ENCODE measurements around the gene ICOSLG.
"Not testable (repeated sequence)": the region's sequence is repeated elsewhere in the genome, so short reads cannot be mapped to it uniquely, and the experiment has no call there.

Gene ICOSLG

DNA sequence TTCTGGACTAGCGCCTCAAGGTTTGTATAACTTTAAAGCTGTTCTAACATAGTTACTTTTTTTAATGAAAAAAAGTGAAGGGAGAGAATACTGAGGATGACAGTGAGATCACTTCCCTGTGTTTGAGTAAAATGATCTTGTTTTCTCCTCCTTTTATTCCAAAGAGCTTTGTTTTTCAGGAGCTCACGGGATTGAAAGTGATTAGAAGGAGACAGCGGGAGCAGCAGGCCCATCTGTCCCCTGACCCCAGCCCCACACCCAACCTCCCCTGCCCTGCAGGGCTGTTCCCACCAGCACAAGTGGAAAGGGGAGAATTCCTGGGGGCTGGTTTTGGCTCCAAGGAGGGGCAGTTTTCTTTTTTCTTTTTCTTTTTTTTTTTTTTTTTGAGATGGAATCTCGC, 23.0 kb upstream of the ICOSLG start:
- DNase-seq = no peak

DNA sequence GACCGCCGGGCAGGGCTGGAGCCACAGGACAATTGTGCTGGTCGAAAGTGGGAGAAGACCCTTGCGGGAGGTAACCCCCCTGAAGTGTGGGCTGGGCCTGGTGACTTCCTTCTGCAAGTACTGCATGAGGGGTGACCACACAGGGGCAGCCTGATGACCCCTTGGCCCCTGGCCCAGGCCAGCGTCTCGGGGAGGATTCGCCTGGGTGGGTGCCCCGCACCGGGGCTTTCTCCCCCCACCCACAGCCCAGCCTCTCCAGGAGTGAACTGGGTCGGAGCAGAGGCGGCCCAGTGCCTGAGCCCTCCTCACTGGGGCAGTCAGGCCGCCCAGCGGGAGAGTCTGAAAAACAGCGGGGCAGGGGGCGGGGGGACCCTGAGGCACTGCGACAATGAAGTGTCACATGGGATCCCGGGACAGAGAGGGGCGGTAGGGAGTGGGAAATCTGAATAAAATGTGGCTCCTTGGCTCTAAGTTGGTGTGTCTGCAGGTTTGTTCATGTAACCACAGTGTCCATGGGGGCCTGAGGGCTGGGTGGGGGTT, 22.5 kb upstream of the ICOSLG start:
- DNase-seq = no peak

DNA sequence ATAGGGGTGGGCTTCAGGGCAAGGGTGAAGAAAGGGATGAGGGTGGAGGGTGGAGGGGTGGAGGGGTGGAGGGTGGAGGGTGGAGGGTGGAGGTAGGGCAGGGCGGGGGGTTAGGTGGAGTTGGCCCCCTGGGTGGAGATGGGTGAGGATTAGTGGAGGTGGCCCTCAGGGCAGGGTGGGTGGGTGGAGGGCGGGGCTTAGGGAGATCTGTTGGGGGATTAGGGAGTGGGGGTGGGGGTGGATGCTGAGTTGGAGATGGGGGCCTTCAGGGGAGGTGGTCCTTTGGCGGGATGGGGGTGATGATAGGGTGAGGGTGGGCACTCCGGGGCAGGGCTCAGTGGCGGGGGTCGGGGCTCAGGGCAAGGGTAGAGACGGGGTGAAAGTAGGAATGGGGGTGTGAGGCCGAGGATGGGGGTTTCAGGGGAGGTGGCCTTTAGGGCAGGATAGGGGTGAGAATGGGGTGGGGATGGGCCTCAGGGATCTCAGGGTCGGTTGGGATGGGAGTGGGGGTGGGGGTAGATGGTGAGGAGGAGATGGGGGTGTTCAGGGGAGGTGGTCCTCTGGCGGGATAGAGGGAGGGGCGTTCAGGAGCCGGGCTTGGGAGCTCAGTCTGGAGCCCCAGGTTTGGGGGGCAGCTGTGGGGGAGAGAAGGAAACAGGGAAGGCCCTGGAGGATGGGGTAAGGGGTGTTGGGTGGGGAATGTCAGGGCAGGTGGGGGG, 21.8 kb upstream of the ICOSLG start:
- DNase-seq = no peak

DNA sequence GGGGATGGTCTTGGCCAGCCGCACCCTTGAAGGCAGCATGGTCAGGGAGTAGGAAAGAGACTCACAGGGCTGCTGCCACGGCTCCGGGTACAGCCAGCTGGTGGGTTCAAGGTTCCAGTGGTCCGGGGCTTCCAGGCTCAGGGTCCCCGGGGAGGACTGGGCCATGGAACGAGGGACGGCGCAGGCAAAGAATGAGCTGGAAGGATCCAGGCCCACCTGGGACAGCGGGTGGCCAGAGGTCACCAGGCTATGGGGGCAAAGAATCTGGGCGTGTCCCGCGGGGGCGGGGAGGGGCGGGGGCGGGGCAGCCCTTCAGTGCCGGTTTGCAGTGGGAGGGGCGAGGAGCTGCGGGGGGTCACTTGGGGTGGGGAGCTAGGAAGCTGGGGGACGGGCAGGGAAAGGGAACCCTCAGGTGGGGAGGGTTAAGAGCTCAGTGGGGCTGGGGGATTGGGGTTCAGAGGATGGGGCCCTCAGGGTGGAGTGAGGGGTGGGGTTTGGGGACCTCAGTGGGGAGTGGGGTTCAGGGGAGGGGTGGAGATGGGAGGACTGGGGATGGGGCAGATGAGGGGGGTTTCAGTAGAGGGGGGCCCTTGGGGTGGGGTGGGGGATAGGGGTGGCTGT, 21.0 kb upstream of the ICOSLG start, which contains the start of gene DNMT3L:
Gene DNMT3L (minus strand): TSS at position 223 of the 621 bp plus-strand sequence. CDS start 638 bp downstream, outside the sequence.
- no peak for DNase-seq

DNA sequence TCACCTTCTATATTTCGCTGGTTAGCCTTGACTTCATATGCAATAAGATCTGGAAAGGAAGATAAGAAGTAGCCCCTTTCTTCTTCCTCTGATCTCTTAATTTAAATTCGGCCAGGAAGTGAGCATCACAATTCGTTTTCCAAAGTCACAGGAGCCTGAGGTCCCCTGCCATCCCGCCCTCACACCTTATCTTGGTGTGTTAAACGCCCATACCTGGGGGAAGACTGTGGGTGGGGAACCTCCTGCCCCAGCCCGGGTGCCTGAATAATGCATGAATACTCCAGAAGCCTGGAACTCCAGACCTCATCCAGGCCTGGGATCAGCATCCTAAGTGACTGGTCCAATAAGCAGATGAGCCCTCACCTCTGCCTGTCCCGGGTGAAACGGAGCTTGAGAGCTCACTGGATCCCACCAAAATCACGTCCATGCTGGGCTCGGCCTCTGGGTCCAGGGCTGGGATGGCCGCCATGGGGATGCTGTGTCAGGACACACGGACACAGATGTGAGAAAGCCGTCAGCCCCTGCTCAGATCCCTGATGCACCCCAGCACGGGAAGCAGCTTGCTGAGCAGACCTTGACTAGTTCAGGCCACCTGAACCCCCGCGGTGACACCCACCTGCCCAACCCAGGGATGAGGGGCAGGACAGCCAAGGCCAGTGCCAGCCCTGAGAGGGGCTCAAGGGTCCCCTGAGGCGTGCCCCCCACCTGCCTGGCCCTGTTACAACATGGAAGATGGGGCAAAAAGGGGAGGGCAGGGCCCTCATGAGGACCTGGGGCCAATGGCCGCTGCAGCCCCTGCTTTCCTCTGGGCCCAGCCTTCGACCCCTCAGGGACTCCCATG, 20.3 kb upstream of the ICOSLG start:
- no peak for DNase-seq

DNA sequence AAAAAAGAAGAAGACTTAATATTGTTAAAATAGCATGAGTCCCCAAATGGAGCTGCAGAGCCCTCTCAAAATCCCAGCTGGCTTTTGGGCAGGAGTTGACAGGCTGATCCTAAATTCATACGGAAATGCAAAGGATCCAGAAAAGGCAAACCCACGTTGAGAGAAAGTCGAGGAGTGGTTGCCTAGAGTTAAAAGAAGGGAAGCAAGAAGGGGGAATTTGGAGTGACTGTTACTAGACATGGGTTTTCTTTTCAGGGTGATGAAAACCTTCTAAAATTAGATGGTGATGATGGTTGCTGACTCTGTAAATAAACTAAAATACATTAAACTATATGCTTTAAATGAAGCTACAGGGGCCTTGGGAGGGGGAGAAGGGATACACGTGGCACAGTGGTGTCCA, 19.3 kb upstream of the ICOSLG start:
- DNase-seq = no peak

DNA sequence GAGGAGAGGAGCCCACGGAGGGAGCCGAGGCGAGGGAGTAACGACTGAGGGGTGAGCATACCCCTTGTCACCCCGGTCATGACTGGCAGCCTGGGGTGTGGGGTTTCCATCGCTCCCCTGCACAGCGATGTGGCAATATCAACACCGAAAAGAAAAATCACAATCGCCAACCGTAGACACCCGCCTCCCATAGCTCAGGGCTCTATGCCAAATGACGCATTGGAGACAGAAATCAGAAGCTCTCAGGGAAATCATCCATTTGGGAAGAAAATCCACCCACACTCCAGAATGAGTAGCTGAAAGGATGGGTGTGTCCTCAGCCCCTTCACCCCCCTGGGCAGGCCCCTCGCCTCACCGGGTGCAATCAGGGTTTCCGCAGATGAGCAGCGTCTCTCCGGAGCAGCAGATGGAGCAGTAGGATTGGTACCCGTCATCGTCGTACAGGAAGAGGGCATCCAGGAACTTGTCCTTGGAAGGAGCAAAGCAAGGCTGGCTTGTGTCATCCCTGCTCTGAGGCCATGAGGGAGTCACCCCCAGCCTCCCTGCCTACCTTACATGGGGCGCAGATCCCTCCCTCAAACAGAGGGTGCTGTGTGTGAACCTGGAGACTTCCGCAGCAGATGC, 18.5 kb upstream of the ICOSLG start:
- DNase-seq = no peak

DNA sequence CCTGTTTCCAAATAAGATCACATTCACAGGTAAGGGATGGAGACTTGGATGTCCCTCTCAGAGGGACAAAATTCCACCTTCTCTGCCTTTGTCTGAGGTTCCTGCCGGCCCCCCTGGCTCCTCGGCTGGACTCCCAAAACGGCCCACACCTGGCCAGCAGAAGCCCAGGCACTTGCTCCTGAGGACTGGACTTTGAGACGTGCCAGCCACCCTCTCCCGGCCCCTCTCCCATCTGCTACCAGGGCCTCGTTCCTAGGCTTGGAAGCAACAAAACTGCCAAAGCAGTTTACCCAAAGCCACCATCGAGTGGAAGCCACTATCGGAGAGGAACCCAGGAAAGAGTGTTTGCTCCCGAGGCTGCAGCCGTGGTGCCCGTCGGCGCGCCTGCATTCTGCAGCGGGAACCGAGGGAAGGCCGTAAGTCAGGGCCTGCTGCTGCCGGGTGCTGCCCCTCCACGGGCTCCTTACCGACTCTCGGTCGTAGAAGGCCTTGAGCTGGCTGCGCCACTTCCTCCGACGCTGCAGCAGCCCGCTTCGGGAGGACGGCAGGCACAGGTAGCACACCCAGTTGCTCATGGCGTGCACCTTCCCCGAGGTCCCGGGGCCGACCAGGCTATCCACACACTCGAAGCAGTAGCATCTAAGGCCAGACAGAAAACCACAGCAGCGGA, 17.4 kb upstream of the ICOSLG start:
- no peak for DNase-seq

DNA sequence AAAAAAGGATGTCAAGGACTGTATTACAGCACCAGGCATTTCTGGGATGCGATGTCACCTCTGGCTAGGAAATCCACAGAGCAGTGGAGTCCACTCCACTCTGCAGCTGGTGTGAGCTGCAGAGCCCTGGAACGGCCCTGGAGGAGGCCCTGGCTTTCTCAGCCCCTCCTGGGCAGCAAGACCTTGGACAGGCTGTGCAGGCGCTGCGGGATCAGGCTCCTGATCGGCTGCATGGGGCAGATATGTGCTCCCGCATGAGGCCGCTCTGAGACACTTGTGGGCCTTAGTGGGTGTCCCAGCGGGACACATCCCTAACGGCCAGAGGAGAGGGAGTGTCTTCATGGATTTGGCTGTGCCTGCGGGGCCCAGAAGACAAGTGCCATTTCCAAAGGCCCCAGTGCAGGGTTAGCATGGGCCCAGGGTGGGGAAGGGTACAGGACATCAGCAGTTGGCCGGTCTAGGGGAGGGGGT, 14.8 kb upstream of the ICOSLG start:
- DNase-seq = no peak

DNA sequence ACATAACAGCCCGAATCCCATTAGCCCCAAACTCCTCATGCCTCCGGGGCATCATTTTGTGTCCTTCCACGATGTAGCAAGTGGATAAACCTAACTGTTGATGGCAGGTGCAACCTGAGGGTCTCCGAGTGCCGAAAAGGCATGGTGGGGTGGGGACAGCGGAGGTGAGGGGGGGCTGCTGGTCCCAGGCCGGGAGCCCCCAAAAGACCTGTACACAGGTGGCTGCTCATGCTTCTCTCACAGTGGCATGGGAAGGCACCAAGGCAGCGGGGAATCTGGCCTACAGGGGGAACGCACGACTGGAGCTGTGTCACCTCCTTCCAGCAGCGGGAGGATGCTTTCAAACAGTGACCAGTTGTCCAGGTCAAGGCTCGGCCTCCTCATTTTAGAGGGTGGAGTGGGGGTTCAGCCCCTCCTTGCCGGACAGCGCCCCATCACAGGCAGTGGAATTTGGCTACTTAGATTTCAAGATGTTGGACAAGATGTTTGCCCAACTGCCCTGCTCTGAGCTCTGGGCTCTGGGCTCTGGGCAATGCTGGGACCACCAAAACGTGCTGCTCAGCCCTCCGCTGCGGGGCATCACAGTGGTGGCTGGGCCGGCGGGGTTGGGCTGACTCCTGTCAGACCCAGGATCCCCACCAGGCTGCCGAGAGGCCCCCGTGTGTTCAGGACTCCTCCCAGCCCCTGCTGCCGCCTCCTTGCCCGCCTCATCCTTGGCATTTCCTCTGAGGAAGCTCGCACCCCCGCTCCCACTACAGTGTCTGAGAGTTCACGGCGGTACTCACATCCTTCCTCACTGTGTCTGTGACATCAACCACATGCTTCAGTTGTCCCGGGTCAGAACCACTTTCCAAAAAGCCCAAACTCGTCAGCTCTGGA, 13.3 kb upstream of the ICOSLG start:
- no peak for DNase-seq

DNA sequence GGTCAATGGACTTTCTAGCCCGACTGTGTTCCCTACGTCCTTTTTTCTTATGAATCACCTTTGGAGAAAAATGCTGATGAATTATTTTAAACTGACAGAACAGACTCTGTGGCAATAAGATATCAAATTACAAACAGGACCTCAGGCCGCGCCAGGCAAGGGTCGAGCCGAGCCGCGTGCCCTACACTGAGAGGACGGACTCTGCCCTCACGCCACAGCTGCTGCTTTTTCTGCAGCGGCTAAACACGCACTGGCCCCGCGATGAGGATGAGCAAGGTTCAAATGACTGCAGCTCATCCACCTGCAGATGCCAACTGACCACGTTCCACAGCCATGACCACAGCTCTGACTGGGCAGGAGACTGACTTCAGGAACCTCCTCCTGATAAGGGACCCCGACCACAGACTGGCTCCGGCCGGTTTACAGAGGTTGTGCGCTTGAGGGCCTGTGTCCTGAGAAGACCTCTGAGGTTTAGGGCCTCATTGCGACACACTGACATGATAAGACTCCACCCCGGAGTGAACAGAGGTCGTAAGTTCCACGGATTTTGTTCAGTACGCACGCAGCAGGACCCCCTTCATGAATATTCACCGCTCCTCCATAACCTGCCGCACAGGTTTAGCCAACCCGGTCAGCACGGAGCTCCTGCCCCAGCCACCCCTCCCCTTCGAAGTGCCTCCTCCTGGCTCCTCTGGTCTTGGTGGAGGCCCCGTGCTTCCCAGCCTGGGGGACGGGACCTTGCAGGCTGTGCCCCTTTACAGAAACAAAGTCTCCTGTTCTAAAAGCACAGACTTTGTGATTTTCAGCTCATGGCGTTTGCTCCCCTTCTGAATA, 8.7 kb upstream of the ICOSLG start:
- DNase-seq = not testable (repeated sequence)

DNA sequence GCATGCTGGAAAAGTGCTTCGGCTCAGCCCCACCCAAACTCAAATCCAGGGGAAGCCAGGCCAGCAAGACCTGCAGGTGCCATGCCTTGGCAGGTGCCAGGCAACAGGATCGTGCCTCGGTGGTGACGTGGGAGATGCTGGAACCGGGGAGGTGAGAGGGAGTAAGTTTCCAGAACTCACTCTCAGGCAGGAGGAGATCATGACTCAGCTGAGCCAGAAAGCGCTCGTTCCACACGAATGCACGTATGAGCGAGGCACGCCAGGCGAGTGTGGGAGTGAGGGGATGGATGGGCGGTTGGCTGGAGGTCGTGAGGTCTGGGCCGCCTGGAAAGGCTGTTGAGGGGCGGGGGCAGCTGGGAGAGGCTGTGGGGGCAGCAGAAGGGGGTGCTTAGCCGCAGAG, 7.2 kb upstream of the ICOSLG start:
- DNase-seq = not testable (repeated sequence)

DNA sequence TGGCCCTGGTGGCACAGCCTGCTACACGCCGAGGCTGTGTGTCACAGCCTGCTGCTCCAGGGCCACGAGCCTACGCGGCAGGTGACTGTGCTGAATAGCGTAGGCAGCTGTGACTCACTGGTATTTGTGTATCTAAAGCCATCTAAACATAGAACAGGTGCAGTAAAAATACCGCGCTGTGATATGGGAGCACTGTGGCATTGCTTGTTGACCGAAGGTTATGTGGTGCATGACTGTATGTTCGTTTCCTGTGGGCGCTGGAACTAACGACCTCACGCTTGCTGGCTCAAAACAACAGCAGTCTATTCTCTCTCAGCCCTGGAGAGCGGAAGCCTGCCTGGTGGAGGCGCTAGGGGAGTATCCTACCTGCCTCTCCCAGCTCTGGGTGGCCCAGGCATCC, 3.2 kb upstream of the ICOSLG start:
- not testable (repeated sequence) for DNase-seq

DNA sequence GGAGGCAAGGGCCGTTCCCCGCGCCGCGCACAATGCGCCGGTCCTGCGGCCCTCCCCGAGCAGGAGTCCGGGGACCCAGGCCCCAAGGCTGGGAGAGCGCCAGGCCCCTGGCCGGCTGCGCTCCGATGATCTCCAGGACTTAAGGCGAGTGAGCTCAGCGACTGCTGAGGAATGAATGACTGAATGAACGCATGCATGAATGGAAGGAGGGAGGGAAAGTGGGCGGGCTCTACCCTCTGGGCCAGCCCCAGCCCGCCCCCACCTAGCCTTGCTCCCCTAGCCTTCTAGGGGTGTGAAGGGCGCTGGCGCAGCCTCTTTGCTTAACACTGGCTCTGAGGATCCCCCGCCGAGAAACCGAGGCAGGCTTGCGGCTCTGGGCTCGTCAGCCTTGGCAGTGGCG, 538 bp upstream of the ICOSLG start:
- not testable (repeated sequence) for DNase-seq

DNA sequence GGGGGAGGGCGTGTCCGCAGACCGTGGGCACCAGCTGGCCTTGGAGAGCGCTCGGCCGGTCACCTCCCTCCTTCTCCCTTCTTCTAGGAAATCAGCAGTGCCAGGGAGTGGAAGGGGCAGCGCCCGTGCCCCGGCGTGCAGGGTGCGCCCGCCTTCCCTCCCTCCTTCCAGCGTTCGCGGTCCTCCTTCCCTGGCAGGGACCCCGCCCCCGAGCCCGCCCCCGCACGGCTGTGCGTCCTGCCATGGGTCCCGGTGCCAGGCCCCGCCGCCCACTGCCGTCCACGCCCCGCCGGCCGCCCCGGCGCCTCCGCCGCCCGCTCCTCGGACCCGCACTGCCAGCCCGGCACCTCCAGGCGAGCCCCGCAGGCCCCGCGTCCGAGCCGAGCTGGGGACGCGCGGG, 390 bp downstream of the ICOSLG start:
- DNase-seq = not testable (repeated sequence)

DNA sequence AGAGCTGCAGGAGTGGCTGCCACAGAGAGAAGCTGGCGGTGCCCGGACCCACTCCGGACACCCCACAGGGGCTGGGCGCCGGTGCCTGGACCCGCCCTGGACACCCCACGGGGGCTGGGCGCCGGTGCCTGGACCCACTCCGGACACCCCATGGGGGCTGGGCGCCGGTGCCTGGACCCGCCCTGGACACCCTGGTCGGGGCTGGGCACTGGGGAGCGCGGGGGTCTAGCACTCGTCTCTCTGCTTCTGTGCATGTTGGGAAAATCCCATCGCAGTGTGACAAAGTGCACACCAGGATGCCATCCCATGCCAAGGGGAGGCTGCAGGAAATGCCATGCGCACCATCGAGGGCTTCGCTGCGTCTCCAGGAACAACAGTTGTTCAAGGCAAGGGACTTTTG, 11.2 kb downstream of the ICOSLG start:
- DNase-seq = not testable (repeated sequence)

DNA sequence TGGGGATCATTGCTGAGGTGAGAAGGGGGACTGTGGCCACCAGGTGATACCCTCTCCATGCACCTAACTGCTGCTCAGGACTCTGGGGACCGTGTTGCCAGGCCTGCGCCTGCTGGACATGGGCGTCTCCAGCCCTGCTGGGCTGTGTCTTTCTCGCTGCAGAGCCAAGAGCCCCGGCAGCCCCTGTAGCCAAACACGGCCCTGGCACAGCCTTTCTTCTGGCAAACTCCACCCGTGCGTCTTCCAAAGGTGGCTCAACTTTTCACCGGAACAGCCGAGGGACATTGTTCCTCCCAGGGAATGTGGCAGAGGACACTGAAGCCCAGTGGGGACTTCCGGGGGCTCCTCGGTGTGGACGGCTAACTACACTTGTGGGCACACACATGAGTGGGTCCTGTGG, 12.6 kb downstream of the ICOSLG start:
- DNase-seq = not testable (repeated sequence)

DNA sequence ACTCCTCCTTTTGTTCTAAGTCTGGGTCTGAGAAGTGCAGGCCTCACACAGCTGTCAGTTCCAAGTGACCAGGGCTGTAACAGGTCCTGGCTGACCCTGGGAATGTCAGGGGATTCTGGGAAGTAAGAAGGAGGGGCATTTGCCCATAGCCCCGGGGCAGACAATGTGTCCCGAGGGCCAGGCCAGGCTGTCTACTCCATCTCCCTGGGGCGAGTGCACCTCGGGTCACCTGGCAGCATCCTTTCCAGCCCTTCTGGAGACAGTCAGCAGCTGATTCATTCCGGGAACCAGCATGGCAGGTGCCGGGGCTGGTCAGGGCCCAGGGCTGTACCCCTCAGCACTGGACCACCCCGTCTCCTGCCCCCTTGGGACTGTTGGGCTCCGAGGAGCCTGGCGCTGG, 13.1 kb downstream of the ICOSLG start:
- not testable (repeated sequence) for DNase-seq

DNA sequence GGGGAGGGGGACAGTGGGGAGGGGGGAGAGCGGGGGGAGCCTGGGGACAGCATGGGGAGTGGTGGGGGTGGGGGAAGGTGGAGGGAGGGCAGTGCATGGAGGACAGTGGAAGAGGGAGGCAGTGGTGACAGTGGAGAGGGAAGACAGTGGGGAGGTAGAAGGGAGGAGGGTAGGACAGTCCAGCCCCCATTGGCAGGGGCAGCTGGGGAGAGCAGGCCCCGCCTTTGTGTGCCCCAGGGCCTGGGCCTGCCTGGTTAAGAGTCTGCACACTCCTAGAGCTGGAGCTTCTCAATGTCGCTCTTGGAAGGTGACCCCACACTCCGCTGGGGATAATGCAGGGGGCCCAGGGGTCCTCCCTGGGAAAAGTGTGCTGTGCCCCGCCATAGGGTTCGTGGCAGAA, 15.1 kb downstream of the ICOSLG start:
- DNase-seq = not testable (repeated sequence)

DNA sequence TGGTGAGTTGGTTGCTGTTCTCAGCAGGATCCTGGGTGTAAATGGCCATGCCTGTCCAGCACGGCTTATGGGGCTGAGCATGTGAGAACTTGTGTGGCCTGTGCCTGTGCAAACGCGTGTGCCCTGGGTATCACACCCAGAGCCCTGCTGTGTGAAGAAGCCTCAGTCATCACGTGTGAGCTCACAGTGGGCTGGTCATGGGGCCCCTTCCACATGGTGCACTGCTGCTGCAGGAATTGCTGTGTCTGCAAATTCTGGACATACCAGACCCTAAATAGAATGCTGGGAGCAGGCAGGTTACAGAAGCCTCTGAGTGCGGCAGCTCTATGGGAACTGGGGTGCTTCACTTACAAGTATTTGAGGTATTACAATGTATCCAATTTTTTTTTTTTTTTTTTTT, 17.4 kb downstream of the ICOSLG start:
- not testable (repeated sequence) for DNase-seq
